ENCODE measurements around the gene EPB41L1.

Gene EPB41L1

GRCh38 chr20:36155991-36156390, 1.5 kb downstream of the EPB41L1 start:
- DNase-seq: no peak

- no peak for DNase-seq
Observed at GRCh38 chr20:36157610-36158009, 3.1 kb downstream of the EPB41L1 start.

DNA sequence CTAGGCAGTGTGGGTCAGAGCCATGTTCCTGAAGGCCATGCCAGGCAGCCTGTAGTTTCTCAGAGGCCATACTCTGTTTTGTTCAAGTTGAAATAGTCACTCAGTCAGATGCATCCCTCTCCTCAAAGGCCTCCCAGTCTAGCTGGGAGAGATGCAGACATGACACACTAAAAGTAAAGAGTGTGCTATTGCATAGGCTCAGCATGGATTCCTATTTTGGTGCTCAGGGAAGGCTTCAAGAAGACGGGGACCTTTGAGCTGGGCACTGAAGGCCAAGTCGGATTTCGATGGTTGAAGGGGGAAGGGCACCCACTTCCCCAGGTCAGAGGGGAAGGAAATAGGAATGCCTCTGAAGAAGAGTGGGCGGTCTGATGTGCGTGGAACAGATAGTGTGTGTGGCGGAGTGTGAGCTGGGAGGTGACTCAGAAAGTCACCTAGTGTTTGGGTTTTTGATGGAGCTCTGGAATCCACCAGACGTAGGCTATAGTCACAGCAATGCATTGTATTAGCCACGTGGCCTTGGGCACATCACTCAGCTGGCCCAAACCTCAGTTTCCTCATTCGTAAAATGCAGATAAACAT, 3.7 kb downstream of the EPB41L1 start:
- no peak for DNase-seq

- DNase-seq: no peak
Observed at GRCh38 chr20:36159833-36160232, 5.3 kb downstream of the EPB41L1 start.

GRCh38 chr20:36162272-36162966, 7.9 kb downstream of the EPB41L1 start:
- DNase-seq: no peak

GRCh38 chr20:36167902-36168503, 13.5 kb downstream of the EPB41L1 start:
- no peak for DNase-seq

DNA sequence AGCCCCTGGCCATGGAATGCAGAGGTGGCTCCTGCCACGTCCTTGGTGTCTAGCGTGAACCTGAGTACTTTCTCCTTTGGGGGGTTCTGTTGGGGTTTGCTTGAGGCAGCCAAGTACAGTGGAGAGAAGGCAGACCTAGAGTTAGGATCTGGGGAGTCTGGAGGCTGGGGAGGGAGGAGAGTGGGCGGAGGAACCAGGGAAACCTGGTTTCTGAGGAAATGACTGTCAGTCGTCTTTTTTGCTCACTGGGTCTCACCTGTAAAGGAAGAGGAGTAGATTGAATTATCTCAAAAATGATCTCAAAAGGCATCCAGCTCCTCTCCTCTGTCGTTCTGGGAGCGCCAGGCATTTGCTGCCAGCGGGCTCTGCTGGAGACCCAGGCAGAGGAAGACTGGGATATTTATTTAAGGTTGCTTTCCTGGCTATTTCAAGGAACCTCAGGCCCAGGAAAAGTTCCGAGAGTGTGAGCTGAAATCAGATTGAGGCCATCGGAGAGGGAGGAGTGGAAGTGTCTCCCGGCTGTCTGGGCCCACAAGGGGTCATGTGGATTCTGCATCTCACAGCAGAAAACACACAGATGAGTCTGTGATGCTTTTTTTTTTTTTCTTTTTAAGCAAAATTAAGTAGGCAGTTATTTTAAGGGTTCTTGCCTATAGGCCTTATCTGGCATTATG, 16.1 kb downstream of the EPB41L1 start:
- no peak for DNase-seq

DNA sequence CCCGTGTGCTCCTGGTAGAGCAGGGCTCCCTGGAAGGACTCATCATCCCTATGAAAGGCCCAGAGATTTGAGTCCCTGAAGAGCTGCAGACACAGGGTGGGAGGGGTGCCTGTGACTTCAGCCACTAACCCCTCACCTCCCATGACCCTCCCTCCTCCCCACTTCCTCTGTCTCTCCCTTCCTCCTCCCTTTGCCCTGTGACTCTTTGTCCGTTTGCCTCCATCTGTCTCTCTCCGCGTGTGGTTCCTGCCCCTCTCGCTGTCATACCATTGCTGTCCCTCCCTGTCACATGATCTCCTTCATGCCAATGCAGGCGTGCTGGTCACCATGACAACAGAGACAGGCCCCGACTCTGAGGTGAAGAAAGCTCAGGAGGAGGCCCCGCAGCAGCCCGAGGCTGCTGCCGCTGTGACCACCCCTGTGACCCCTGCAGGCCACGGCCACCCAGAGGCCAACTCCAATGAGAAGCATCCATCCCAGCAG, 19.0 kb downstream of the EPB41L1 start:
- peak; percentile 30 to 68 (median 66) for DNase-seq

GRCh38 chr20:36175016-36175415, 20.5 kb downstream of the EPB41L1 start:
- no peak for DNase-seq

DNA sequence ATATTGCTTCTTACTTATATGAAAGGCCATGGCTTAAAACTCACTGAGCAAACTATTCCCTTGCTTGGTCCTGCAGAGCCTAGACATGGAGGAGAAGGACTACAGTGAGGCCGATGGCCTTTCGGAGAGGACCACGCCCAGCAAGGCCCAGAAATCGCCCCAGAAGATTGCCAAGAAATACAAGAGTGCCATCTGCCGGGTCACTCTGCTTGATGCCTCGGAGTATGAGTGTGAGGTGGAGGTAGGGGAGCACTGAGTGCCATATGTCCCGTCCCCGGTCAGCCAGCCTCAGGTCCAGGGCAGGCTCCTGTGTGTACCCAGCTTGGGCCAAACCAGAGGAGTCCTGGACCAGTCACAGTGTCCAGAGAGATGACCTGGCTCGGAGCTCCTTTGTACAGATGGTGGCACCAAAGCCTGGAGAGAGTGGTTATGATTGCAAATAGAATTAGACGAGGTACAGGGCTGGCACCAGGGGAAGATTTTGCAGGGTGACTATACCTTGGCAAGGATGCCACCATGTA, 21.0 kb downstream of the EPB41L1 start:
- DNase-seq: no peak

GRCh38 chr20:36177716-36178115, 23.2 kb downstream of the EPB41L1 start:
- no peak for DNase-seq

- DNase-seq: no peak
Observed at GRCh38 chr20:36179170-36179945, 24.8 kb downstream of the EPB41L1 start.

GRCh38 chr20:36180323-36180722, 25.8 kb downstream of the EPB41L1 start:
- DNase-seq: no peak

GRCh38 chr20:36181934-36182603, 27.5 kb downstream of the EPB41L1 start:
- DNase-seq: peak; percentile 62 to 79 (median 70)

- no peak for DNase-seq
Observed at GRCh38 chr20:36182604-36183154, 28.1 kb downstream of the EPB41L1 start.

DNA sequence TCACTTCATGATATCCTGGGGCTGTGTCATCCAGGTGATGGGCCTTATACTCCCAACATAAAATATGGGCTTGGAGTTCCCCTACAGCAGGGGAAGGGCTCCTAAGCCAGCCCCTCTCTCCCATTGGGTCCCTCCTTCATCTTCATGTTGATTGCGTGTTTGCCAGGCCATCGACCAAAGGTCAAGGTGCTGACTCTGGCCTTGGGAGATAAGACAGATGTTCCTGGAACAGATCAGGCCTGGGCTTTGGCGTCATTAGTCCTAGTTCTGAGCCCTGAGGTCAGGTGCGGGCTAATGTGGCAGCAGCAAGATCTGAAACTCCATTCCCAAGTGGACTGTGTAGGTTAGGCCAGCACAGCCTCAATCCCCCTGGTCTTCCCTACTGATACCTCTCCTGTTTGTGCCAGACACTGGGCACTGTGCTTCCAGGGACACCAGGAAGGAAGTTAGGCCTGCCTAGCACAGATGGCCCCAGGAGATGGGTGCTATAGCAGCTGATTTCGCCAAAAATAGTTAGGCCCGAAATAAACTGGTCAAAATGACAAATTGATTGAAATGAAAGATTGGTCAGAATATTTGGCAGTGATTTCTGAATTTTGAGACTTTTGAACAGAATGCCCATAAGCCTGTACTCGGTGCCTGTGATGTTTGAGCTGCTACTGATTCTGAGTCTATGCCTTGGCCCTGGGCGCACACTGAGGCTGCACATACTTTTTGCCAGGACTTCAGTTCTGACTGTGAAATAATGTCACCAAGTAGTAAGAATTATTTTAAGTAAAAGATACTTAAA, 28.8 kb downstream of the EPB41L1 start:
- DNase-seq: no peak

DNA sequence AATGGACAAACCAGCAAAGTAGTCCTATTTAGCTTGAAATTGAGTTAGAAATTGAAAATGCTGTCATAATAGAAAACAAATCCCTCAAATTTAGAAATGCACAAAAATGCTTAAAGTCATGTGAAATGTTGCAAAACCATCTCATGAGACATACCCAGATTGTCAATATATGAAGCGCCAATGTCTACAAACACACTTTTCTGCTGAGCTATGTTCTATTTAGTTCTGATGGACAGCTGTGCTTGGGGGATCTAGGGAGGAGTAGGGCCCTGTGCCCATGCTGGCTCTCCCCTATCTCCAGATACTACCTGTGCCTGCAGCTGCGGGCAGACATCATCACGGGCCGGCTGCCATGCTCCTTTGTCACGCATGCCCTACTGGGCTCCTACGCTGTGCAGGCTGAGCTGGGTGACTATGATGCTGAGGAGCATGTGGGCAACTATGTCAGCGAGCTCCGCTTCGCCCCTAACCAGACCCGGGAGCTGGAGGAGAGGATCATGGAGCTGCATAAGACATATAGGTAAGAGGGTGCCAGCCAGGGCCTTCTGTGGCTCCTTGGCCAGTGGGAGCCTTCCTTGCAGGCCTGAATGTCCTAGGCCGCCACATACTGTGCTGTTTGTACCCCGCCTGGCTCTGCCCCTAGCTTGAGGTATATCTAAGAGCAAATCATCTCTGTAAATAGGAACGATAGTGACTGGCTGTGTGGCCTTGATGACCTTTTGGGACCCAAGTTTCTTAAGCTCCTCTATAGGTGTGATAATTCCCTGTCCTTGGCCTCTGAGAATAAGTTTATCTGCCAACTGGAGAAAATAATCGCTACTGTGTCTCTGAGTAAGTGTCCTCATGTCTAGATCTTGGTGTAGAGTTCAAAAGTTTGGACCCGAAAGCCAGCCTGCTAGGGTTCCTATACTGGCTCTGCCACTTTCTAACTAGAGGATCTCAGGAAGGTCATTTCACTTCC, 30.6 kb downstream of the EPB41L1 start:
- peak in 1 of 4 experiments; percentile 13 for DNase-seq

GRCh38 chr20:36193977-36194712, 39.6 kb downstream of the EPB41L1 start:
- DNase-seq: no peak

DNA sequence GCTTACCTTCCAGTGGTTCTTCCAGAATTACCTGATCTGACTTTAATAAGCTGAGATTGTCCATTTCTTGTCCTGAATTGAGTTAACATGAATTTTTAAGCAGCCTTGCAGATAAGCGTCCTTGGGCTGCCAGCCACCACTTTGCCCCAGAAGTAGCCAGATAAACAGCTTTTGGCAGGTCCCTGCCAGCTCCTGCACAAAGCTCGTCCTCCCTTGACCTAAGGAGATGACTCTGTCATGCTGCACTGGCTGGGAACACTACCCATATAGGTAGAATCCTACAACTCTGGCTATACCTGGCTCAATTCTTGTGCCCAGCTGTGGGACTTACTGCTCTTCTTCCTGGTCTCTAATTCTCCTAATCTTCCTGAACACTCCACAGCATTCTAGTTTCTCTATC, 42.1 kb downstream of the EPB41L1 start:
- DNase-seq: no peak

Data from suppressor macrophage (primary cell).